ENCODE data around the gene FSTL4.

The FSTL4 gene

DNA sequence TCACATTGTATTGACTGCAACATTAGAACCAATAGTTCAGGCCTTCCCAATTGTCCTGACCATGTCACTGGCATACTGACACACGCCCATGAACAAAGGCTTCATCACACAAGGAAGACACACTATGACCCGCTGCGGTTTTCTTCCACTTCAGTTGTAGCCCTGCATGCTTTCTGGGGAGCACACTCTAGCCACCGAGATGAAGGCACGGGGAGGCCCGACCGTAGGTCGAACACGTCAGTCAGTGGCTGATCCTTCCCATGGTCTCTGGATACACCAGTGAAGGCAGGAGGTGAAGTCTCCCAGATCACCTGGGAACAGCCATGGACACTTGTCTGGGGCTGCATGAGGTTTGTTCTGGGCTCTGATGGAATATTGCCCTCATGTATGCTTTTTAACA, 224.7 kb downstream of the FSTL4 start:
- DNase-seq (ENCODE audit: low read depth in 2 of 2): no peak

DNA sequence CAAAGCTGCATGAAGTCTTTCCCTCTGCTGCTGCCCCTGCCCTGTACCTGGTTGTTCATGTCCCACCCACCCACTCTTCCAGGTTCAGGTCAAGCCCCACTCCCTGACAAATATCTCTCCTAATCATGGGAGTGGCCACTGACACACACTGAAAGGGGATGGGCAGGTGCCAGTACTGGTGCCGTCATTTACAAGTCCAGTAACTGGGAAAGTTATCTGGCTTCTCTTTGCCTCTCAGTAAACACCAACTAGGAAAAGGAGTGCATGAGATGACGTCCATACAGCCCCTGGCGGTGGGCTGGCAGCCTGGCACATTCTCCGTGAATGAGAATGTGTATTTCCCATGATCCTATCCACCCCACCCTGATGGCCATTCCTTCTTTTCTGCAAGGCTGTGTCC, 225.2 kb downstream of the FSTL4 start:
- no peak for DNase-seq (ENCODE audit: low read depth in 2 of 2)

DNA sequence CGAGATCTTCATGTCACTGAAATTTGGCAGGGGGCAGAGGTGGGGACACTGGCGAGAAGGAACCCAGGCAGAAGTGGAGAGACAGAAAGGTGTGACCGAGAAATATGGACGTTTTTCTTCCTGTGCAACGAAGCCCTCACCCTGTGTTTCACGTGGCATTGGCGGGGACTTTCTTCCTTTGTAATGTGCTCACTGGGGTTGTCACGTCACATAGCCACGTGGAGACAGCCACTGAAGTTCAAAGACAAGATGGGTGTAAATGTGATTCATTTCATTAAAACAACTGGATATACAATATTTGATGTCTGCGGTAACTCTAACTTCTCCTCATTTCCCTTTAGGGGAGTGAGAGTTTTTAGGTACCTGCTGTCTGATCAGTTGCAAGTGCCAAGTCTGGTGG, 225.7 kb downstream of the FSTL4 start:
- no peak for DNase-seq (ENCODE audit: low read depth in 2 of 2)

DNA sequence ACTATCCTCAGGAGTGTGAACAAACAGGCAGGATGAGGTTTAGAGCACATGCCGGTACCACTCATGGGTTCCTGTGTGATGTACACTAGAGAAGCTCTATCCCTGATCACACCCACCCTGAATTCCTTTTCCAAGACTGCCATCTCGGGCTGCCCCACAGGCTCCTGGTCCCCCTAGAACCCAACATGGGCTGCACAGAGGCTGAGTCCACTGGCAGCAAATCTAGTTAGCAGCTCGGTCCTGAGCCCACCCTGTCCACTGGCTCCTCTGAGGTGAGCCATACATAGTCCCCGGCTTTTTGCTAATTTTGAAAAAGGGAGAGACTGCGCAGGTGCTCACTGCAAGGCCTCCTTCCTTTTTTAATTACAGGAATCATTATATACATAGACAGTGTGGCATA, 227.0 kb downstream of the FSTL4 start:
- no peak for DNase-seq (ENCODE audit: low read depth in 2 of 2)

DNA sequence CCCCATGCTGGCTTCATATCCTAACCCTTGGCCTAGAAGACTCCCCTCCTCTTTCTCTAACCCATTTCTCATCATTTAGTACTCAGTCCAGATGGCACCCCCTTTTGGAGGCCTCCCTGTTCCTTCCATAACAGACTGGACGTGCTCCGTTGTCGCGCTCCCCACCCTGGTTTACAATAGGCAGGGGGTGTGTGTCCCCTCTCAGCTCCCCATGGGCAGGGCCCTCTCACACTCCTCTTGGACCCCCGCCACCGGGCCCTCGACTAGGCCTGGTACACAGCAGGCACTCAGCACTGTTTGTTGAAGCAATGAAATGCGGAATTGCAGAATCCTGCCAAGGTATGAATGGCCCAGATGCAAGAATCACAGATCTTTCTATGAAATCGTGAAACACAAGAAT, 227.4 kb downstream of the FSTL4 start:
- DNase-seq (ENCODE audit: low read depth in 2 of 2): no peak

DNA sequence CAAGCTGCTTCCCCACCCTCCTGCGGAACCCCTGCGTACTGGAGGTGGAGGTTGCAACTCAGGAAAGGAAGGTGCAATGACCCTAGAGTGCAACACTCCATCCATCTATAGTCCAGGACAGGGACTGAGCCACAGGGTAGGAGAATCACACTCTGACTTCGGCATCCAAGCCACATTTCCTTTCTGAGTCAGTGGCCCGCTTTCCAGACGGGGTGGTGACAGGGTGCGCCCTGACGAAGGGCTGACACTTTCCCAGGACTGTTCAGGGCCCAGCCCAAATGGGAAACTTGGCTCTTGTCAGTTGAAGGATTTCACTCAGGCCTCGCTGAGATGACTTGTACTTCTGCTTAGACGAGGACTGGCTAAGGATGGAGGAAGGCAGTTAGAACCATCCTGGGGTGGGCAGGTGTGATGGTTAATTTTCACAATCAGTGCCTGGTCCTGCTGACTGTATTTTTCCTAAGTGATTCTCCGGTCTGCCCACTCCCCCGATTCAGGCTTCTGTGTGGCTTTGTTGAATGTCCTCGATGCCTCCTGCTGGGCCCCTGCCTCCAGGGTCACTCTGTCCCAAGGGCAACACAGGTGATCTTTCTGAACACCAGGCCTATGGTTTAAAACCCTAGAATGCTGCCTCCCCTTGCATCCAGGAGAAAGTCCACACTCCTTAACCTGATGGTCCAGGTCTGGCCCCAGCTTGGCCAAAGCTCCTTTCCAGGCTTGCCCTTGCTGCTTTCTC, 228.1 kb downstream of the FSTL4 start:
- DNase-seq (ENCODE audit: low read depth in 2 of 2): no peak

DNA sequence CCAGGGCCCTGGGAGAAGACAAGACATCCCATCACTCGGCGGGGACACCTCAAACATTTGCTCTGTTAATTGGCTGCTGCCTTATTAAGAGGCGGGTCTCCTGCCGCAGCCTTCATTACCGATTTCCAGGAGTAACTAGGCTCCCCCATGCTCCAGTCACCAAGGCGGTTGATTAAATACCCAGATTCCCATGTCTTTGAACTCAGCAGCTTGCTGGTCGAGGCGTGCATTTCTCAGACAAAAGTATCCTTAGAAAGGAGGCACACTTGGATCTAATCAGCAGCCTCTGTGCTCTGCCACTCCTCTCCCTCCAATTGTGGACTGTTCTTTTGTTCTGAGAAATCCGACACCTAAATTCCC, 228.8 kb downstream of the FSTL4 start:
- no peak for DNase-seq (ENCODE audit: low read depth in 2 of 2)

DNA sequence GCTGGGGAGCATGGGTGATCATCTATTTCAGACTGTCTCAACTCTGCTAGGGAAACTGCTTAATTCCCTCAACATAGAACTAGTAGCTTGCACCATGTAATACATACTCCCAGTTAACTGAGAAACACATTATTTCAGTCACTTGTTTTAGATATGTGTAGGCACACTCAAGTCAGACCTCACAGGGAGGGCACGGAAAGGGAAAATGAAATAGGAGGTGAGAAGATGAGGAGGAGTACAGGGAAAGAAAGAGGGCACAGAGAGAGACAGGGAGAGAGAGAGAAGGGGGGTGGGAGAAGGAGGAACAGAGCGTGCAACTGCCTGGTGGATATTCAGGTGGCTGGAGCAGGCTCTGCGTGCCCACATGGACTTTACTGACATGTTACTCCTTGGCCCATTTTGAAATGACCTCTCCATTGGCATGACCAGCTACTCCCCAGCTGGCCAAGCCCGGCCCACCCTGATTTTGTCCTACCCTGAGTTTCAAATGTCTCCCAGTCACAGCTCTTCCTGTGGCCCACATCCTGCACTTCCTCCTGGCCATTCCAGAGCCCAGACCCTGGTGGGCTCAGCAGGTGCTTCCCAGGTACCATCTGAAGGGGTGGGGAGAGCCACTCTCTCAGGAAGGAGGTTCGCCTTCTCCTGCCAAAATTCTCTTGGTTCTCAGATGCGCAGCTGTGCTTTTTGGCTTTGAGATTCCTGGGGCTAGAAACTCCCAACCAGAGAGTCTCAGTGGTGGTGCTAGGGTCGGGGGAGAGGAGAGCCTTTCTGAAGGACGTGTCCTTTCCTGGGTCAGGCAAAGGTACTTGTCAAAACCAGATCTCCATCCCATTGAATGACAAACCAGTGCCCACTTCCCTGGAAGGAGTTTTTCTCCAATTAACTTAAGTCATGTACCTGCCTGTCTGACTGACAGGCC, 229.4 kb downstream of the FSTL4 start:
- no peak for DNase-seq (ENCODE audit: low read depth in 2 of 2)

DNA sequence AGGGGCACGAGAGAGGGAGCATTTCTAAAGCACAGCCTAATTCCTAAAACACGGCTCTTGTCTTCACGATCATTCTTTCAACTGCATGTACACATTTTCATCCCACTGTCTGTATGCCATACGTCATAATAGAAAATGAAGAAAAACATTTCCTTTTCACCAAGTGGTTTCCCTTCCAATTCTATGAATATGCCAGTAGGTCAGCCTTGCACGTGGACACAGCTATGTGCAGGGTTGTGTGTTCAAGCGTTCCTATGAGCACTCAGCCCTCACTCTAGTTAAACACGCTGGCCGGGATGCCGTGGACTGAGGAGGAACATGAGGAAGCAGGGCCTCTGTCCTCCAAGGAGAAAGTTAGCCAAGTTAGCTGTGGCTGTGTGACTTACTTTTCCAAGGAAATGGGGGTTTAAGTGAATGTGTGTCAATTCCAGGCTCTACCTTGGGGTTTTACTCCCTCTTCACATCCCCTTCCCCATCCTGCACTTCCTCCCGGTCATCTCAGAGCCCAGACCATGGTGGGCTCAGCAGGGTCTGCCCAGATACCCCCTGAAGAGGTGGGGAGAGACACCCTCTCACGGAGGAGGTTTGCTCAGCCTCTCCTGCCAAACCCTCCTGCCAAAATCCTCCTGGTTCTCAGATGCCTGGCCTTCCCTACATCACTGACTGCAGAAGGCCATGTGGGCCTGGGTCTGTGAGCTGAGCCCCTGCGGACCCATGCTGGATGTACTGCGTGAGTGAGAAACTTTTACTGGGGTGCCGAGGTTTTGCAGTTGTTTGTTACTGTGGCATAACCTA, 230.6 kb downstream of the FSTL4 start:
- no peak for DNase-seq (ENCODE audit: low read depth in 2 of 2)

DNA sequence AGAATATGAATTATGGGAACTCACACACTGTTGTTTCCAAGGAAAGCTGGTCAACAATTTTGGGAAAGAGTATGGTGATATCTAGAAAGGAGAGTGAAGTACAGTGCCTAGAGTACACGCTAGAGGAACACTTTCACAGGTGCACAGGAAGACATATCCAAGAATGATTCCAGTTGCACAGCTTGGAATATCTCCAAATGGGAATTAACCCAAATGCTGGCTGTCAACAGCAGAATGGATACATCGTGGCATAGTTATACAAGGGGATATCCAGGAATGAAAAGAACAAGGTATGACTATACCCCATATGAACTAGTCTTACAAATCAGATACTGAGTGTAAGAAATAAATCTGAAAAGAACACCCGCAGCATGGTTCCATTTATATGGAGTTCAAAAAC, 231.3 kb downstream of the FSTL4 start:
- DNase-seq (ENCODE audit: low read depth in 2 of 2): no peak

DNA sequence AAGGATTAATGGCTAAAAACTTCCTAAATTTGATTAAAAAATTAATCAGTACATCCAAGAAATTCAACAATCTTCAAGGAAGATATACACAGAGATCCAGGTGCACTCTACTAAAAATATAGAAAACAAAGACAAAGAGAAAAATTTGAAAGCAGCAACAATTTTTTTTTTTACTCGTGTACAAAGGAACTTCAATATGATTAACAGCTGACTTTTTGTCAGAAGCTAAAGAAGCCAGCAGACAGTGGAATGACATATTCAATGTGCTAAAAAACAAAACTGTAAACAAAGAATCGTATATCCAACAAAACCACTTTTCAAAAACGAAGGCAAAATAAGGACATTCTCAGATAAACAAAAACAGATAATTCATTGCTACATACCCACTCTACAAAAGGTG, 234.6 kb downstream of the FSTL4 start:
- DNase-seq (ENCODE audit: low read depth in 2 of 2): no peak

DNA sequence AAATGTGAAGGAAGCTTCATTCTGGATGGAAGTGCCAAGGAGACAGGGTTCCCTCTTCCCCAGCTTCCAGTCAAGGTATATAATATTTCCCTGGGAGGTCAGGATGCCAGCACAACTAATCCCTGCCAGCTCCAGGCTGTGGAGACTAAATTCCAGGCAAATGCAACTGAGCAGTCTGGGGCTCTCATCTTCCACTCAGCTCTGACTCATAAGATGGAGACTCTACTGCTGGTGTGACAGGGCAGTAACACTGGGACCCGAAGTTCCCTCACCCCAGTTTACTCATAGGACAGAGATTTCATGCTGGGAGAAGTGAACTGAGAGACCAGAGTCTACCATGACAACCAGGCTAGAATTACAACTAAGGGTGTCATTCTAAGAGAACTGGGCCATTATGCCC, 235.4 kb downstream of the FSTL4 start:
- DNase-seq (ENCODE audit: low read depth in 2 of 2): no peak

DNA sequence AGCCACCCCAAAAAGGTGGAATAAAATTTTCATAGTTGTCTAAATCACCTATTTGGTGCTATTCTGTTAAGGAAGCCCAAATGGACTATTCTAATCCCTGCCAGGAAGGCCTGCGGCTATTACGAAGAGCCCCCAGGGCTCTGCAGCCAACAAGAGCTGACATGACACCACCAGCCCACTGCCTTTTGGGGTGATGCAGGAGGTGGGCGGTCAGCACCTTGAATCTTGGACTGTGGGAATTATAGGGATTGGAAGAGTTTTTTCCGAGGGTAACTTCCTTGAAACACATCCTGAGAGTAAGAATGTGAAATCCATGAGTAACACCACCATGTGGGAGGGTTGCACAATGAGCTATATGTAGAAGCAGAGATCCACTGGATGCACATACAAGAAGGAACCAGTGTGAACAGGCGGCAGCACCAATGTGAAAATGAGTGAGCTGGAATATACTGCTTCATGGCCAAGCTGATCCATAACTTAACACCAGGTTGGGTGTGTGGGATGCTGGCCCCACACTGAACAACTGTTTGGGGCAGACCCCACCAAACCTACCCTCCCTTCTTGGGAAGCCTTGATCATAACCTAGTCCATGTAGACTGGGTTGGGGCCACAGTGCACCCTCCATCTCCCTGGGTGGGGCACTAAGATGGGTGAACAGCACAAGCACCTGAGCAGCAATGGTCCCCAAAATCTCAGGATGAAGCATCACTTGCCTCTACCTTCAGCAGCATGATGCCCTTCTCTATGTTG, 239.0 kb downstream of the FSTL4 start:
- DNase-seq (ENCODE audit: low read depth in 2 of 2): no peak

DNA sequence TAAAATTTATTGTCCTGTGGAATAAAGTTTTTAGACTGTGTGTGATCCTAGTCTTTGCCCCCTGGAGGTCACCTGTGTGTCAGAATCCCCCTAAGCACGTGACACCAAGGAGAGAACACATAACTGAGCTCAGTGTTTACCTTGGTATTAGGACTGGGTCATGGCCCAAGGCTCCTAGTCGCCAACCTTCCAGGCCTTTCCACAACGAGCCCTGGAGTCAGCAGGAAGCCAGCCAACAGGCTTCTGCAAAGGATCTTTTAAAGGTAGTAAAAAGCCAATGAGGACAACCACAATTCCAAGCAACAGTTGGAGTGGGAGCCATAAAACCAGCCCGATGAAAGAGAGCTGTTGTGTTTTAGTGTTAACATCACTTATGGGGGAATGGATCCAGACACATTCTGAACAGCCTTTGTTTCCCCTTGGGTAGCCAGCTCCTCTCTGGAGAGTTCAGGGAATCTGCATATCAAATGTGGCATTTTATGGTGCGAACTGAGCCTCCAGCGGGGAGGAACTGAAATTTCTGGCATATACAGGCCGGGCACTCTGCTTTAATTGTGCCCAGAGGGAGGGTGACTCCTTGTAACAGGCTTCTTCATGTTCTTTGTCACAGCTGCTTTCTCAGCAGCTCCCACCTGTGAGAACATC, 239.9 kb downstream of the FSTL4 start:
- DNase-seq (ENCODE audit: low read depth in 2 of 2): no peak

DNA sequence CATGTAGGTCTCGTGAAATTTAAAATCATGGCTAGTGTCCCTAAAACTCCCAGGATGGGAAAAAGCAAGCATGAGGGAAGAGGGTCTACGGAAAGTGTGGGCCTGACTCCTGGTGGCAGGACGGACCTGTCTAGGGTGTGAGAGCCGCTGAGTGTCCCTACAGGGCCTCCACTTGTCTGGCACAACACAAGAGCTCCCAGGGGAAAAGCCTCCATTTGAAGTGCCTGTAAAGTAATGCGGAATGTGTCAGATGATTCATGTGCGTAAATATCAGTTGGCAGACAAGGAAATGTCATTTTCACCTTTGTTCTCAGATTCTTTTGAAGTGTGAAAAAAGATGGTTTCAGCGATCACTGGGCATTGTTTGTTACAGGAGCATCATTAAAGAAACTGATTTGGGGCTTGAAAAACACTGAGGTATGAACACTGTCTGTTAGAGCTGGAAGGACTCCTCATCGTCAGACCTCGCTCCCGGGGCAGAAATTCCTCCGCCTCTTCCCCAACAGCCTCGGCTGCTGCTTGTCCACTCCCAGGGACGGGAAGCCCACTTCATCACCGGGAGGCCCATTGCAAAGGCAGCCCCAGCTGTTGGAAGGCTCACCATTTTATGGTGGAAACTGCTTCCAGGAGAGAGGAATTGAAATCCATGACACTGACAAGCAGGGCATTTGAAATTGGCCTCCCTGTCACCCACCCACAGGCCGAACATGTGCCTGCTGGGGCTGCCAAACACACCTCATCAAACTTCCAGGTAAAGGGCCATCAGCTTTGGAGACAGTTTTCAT, 240.8 kb downstream of the FSTL4 start:
- DNase-seq (ENCODE audit: low read depth in 2 of 2): no peak

DNA sequence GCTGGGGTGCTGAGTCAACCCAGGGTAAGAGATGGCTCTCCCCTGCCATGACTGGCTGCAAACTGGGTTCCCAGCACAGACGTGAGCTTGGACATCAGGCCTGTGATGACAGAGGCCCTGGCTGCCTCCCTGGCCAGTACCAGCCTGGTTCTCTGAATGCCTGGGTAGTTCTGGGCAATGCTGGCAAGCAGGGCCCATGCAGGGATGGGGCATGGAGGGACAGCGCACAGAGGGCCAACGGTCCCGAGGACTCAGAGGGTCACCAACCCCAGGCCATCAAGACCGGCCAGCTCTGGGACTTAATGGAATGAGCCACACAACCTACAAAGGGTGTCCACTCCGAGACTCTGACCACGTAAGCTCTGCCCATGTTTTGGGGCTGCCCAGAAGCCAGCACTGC, 241.4 kb downstream of the FSTL4 start:
- no peak for DNase-seq (ENCODE audit: low read depth in 2 of 2)

DNA sequence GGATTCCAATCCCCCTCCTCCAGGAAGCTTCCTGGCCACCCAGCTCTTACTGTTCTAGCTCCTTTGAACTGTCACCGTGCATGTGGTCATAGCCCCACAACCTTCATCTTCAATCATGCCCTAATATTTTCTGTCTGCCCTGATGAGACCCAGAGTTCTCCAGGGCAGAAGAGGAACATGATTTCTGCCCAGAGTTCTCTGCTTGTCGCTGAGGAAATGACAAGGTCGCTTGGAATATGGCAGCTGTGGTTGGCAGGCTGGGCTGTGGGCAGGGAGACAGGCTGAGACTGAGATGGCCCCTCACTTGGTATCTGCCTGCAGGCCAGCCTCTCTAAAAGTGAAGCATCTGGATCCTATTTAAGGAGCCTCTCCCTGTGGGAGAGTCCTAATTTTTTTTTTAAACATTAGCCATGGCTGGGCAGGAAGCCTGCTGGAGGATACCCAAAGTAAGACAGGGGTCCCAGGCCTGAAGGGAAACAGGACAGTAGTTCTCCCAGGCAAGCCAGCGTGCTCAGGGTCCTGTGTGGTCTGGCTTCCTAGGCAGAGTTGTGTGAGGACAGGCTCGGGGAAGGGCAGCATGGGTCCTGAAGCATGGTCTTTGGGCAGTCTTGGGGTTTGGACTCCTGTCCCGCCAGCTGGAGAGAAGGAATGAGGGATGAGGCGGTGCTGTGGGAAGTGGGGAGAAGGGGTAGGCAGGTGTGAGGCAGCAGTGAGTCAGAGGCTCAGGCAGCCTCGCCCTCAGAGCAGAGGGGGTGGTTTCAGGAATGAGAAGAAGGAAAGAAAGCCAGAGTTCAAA, 242.1 kb downstream of the FSTL4 start:
- no peak for DNase-seq (ENCODE audit: low read depth in 2 of 2)

DNA sequence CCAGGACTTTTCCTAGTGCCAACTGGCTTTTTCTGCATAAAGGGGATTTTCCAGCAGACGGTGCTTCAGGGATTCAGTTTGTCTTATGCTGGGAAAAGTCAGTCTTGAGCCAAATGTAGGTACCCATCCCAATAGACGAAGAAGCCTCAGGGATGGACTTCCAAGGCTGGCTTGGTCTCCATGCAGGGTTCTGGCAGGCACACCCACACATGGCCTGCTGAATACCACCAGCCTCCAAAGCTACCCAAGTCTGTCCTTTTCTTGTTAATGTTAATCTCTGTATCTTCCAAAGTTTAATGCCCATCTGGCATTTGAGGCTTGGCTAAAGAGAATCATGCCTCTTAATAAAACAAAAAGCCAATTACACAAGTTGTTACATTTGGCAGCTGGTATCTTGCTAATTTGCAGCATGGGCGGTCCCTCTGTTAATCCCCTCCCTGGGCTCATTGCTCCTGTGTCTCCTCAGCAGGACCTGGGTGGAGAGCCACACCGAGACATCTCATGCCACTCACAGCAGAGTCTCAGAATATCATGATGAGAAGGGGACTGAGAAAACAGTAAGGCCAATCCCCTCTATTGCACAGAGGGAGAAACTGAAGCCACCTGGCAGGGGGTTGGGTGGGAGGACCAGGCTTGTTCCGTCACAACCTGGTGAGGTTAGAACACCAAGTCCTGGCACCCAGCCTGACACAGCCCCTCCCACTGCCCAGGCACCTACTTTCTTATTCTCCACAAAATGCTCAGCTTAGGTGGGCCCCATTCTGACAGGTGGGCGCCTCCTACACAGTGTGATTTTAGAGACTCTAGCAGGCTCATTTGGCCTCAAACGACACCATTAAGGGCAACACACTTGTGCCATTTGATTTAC, 243.2 kb downstream of the FSTL4 start:
- no peak for DNase-seq (ENCODE audit: low read depth in 2 of 2)

DNA sequence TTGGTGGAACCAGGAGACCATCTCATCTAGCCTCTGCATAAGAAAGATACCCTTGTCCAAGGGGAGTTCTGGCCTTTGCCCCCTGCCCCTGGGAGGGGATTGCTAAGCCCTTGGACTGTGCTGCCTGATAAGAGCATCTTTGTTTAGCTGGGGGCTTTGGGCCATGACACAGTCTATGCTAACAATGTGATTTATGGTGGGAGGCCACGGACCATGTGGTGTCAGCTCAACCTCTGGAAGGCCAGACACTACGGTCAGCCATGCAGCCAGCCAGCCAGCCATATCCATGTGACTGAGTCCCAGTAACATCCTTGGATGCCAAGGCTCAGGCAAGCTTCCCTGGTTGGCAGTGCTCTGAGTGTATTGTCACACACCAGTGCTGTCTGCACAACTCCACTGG, 244.4 kb downstream of the FSTL4 start:
- DNase-seq (ENCODE audit: low read depth in 2 of 2): no peak
